GM12874 (cell line): ENCODE measurements around the gene TERC.

Source experiments
- TF ChIP-seq, protein P1 (sequence below): IDR thresholded peaks from 2 replicates; pipeline ENCODE4 v1.5.1; 2011; ENCODE audit warnings: low read depth, mild to moderate bottlenecking, control low read depth, low read length, moderate library complexity; ENCODE audit not compliant: insufficient read depth

The TERC gene

DNA sequence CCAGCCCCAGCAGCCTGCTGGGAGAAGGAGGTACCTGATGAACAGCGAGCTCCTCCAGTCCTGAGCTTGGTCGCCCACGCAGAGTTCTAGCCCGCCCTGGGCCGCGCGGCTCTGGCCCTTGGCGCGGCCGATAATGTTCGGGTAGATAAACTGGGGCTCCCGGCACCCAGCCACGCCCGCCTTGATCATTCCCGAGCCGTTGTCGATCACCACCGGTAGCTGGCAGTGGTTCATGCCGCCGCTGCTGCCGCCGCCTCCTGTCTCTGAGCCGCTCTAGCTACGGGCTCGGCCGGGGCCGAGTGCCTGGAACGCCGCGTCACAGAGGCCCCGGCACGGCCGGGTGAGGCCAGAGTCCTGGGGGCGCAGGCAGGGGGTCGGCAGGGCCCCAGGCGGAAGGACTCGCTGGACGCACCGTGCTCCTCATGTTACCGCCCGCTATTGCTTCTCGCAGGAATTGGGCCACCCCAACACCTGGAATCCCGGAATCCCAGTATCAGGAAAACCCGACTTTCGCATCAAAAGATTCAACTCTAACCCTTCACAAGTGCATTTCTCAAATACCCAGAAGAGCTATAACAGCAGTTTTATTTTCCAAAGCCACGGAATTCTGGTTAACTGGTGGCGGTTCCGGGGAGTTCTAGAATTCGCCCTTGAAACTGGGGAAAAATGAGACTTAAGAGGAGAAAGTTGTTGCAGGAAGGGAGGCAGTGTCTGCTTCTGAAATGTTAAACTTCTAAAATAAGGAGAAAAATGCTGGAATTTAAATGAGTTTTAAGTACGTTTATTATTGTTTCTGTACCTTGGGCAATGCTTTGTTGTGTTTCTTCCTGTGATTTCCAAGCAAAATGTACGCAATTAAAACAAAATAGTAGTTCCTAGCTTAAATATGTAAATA, 4.7 kb upstream of the TERC start, which contains the start of gene ACTRT3:
ACTRT3 (minus strand) TSS at position 275 of the 895 bp plus-strand sequence; CDS start at position 234, 41 bp downstream.
- TF ChIP-seq, protein P1, sequence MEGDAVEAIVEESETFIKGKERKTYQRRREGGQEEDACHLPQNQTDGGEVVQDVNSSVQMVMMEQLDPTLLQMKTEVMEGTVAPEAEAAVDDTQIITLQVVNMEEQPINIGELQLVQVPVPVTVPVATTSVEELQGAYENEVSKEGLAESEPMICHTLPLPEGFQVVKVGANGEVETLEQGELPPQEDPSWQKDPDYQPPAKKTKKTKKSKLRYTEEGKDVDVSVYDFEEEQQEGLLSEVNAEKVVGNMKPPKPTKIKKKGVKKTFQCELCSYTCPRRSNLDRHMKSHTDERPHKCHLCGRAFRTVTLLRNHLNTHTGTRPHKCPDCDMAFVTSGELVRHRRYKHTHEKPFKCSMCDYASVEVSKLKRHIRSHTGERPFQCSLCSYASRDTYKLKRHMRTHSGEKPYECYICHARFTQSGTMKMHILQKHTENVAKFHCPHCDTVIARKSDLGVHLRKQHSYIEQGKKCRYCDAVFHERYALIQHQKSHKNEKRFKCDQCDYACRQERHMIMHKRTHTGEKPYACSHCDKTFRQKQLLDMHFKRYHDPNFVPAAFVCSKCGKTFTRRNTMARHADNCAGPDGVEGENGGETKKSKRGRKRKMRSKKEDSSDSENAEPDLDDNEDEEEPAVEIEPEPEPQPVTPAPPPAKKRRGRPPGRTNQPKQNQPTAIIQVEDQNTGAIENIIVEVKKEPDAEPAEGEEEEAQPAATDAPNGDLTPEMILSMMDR: no peak

DNA sequence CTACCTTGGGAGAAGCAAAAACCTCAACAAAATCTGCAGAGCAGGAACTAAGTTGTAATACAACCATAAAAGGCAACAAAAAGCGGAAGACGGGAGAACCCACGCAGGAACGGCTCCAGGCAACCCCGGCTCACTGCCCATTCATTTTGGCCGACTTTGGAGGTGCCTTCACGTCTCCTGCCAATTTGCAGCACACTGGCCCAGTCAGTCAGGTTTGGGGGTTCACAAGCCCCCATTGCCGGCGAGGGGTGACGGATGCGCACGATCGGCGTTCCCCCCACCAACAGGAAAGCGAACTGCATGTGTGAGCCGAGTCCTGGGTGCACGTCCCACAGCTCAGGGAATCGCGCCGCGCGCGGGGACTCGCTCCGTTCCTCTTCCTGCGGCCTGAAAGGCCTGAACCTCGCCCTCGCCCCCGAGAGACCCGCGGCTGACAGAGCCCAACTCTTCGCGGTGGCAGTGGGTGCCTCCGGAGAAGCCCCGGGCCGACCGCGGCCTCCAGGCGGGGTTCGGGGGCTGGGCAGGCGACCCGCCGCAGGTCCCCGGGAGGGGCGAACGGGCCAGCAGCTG, 463 bp downstream of the TERC start:
- TF ChIP-seq, protein P1: no peak

DNA sequence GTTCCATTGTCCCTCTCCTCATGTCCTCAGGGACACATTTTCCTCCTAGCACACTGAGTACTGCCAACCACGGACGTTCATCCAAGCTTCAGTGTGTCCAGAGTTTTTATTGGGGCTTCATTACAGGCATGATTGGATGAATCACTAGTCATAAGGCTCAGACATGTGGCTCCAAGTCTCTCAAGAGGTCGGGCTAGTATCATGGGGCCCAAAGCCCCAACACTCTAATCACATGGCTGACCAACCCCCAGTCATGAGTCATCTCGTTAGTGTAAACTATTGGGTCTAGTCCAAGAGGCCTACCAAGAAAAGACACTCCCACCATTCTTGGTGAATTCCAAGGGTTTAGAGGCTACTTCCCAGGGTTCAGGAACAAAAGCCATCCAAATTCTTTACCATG, 4.4 kb downstream of the TERC start:
- TF ChIP-seq, protein P1: no peak

DNA sequence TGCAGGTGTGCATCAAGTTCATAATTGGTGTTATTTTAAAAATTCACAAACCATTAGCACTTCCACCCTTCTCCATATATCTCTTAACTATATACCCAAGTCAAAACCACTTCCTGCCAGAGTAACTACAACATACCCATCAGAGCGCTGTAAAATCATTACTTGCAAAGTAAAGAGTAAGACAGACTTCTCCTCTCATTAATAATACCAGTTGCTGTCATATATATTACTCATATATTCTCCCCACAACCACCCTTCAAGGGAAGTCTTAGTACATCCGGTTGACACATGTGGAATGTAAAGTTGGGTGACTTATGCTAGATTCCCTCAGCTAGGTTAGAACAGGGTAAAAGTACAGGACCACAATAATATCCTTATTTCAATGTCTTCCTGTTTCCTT, 5.6 kb downstream of the TERC start:
- TF ChIP-seq, protein P1: no peak

DNA sequence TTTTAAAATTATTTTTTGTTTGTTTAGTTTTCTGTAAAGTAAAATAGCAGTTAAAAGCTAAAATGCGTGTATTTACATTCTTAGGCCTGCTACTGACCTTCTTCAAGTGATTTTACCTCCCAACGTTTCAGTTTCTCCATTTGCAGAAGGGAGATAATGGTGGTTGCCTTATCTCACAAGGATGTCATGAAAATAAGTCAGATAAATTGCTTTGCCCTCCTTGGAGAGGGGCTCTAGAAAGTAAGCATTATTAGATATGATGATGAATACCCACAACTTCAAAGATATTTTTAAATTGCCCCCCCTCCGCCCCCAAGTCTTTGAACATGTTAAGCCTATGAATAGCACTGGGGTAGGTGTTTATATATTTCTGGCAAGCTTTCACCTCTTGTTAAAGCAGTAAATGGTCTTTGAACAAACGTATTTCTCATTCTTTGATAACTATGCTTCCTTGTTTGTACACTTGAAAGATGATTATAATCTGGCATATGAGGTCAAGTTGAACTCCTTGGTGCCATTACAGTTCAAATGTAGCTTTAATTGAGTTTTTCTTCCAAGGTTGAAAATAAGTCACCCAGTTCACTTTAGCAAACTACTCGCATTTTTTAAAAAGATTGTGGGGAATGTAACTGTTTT, 6.4 kb downstream of the TERC start:
- TF ChIP-seq, protein P1: no peak

DNA sequence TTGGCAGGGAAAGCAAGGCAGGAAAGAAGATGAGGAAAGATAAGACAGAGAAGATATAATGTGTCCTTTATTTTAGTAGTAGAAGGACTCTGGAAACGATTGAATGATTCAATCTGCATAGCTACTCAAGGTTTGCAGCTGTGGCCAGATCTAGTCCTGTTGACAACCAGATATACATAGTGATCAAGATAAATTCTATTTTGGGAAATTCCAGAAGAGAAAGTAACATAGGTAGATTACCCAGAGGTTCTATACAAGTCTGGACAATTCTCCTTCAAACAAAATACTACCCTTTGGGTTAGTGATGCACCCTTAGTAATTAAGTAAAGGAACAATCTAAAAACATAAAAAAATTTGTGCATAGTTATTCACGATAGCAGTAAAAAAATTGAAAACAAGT, 9.4 kb downstream of the TERC start:
- TF ChIP-seq, protein P1: no peak

DNA sequence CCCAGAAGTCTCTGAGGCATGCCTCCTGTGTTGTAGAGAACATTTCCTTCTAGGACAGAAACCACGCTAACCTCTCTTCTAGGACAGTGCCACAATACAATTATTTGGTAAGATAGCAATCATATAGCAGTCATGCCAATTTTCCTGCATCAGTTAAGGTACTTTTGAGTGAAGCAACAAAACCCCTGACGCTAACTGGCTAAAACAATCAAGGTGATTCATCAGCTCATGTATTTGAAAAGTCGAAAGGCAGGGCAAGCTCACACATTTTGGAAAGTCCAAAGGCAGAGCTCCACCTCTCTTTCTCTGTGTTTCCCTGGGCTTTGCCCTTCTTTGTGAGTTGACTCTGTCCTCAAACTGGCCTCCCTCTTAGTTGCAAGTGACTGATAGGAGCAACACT, 10.1 kb downstream of the TERC start:
- TF ChIP-seq, protein P1: no peak
